Measurements from ENCODE around the gene PCTP. TPM values are rescaled to one million over a fixed set of nuclear protein-coding genes. Genes with fewer than 3 reads are reported as not detected.

Gene PCTP
- total RNA-seq, 1 donor: 6.2 TPM

DNA sequence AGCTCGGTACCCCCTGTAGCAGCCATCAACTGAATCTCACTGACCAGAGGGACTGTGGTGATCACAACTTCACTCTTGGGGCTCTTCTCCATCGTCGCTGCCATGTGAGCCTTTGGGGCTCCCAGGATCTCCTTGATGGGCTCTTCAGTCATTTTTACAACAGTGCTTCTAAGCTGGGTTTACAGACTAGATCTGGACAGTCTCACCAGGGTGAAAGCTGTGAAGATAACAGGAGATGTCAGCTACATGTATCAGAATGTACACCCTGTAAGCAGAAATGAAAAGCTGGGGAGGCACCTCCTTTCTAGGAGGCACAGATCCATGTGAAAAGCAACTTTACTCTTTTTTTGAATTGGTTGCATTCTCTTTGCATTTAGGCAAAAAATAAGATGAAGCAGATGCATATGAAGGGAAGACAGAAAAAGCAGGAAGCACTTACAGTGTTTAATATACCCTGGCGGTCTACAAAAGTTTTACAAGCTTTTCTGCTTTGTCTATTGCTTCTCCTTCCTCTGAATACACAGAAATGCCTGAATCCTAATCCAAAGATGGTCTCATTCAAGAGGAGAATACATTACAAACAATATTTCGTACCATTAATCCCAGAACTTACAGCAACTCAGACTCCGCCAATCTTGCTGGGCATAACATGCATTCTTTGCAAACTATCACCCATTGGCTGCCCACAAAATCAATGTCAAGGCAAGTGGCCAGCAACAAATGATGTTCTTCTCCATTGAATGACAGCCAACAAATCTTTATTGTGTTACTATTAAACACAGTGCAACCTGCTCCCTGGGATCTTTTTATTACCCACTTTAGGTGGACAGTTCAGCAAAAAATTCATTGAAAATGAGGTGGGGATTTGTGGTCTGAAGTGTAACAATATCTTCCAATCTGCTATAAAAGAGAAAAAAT is 29.7 kb upstream of the PCTP start:
- H3K4me3 ChIP-seq (ENCODE audit: low read length): no peak overlapping the region
- H3K27me3 ChIP-seq (ENCODE audit: insufficient read depth, low read length): peaks cover 14% of the 10 kb centered on the region
- H3K9me3 ChIP-seq (ENCODE audit: low read depth, low read length): no peaks in the 10 kb centered on the region
- no peaks in the 10 kb centered on the region for H3K4me1 ChIP-seq (ENCODE audit: insufficient read depth, low read length)

DNA sequence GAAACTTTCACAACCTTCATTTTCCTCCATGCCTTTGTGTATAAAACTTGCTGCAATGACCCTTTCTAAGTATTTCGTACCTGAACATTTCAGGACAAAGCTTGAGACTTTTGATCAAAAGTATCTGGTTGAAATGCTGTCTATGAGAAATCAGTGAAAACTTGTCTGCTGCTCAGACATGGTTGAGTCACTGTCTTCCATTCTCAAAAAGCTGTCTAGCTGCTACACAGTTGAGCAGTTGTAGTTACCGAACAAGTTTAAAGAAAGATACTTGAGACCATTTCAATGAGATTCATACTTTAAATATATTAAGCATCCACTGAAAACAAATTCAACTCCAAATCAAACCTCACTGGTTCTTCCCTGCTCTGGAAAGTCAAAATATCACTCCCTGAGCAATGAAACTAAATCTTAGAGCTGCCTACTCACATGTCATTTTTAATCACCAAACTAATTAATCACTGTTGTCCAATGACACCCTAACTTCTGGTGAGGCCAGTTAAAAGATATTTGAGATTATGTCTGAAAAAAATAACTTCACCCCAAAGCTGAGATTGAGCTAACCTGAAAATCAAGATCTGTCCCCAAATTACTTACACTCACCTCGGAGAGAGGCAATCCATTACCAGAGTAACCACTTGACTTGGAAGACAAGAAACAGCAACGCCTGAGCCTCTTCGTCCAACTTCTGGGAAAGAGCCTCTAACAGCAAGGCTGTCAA is 28.7 kb upstream of the PCTP start:
- Histone ChIP-seq H3K9me3 (ENCODE audit: low read depth, low read length) (no peaks in the 10 kb centered on the region), H3K27me3 (ENCODE audit: insufficient read depth, low read length) (peaks cover 14% of the 10 kb centered on the region), H3K4me1 (ENCODE audit: insufficient read depth, low read length) (no peaks in the 10 kb centered on the region), H3K4me3 (ENCODE audit: low read length) (no peak overlapping the region)

DNA sequence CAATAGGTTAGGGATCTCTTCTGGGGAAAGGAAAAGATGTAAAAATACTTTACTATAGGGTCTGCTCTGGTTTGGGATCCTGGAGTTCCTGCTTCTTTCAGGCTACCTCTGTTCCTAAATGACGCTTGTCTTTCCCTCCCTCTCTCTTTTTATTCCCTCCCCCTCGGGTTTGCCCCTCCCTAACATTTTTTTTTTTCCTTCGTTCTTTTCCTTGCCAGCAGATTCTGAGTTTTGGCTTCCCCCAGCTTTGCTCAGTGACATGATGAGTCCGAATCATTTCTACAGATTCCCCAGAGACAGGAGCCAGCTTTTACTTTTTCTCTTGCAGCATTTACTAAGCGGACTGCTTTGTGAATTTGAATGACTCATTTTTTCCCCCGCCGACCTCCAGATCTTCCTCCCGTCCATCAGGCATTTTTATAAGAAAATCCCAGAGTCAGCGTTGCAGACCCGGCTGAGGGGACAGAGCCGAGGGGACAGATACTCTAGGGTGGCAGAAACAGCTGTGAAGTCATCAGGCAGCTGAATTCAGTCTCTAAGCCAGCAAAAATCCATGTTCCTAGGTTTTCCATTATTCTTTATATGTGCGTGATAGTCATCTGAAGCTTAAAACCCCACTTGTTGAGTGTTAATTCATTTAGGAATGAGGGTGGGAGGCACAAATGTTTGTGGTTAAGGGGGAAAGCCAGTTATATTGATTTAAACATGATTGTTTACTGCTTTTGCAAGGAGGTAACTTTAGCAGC is 27.9 kb upstream of the PCTP start, which contains the start of gene TMEM100:
TSS of gene TMEM100 (minus strand) at position 123 of the 746 bp plus-strand sequence. CDS start 1,794 bp downstream, outside the sequence.
- Histone ChIP-seq H3K4me1 (ENCODE audit: insufficient read depth, low read length) (no peaks in the 10 kb centered on the region), H3K9me3 (ENCODE audit: low read depth, low read length) (no peaks in the 10 kb centered on the region), H3K4me3 (ENCODE audit: low read length) (no peak within 1 kb of the TSS), H3K27me3 (ENCODE audit: insufficient read depth, low read length) (peaks cover 14% of the 10 kb centered on the region)

DNA sequence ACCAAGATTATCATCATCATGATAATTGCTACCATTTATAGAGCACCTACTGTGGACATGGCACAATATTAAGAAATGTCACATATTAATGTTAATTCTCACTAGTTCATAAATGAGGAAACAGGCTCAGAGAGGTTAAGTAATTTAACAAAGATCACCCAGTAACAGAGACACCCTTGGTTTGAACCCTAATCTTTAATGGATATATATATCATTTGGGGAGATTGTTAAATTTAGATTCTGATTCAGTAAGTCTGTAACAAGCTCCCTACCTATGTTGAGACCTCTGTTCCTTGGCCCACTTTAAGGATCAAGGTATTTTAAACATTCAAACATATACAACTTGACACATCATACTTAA is 27.4 kb upstream of the PCTP start:
- no peaks in the 10 kb centered on the region for H3K9me3 ChIP-seq (ENCODE audit: low read depth, low read length)
- peaks cover 14% of the 10 kb centered on the region for H3K27me3 ChIP-seq (ENCODE audit: insufficient read depth, low read length)
- H3K4me1 ChIP-seq (ENCODE audit: insufficient read depth, low read length): no peaks in the 10 kb centered on the region
- H3K4me3 ChIP-seq (ENCODE audit: low read length): no peak overlapping the region

DNA sequence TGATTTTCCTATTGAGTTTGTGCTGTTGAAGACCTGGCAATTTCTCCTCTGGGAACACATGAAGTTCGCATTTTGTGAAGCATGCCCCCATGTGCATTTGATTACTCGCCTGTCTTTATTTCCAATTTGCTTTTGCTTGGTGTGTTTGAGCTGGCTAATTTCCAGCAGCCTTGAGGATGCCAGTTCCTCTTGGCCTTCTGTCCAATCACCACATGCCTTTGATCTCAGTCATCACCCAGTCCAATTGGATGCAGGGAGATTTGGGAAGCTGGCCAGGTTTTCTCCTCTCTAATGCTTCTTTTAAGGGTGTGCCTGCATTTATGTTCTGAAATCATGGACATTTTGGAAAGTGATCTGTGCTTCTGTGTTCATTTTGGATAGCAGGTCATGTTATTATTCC is 24.4 kb upstream of the PCTP start:
- Histone ChIP-seq H3K4me3 (ENCODE audit: low read length) (no peak overlapping the region), H3K27me3 (ENCODE audit: insufficient read depth, low read length) (peaks cover 11% of the 10 kb centered on the region), H3K4me1 (ENCODE audit: insufficient read depth, low read length) (no peaks in the 10 kb centered on the region), H3K9me3 (ENCODE audit: low read depth, low read length) (no peaks in the 10 kb centered on the region)

DNA sequence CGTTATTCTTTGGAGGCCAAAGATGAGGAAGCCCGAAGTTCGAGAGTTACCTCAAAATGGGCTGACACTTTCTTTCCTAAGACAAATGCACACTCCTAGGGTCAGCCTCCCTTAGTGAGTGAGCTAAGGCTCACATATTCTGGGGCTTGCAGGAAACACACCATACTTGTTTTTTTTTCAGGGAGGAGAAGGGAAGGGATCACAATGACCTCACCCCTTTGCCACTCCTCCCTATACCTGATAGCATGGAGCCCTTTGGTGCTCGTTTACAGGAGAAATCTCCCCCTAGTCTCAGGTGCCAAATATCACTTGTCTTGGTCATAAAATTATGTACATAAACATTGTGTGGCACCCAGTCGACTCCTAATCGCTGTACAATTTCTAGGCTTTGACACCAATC is 23.6 kb upstream of the PCTP start:
- H3K4me3 ChIP-seq (ENCODE audit: low read length): no peak overlapping the region
- H3K27me3 ChIP-seq (ENCODE audit: insufficient read depth, low read length): peaks cover 8% of the 10 kb centered on the region
- H3K4me1 ChIP-seq (ENCODE audit: insufficient read depth, low read length): no peaks in the 10 kb centered on the region
- H3K9me3 ChIP-seq (ENCODE audit: low read depth, low read length): no peaks in the 10 kb centered on the region

DNA sequence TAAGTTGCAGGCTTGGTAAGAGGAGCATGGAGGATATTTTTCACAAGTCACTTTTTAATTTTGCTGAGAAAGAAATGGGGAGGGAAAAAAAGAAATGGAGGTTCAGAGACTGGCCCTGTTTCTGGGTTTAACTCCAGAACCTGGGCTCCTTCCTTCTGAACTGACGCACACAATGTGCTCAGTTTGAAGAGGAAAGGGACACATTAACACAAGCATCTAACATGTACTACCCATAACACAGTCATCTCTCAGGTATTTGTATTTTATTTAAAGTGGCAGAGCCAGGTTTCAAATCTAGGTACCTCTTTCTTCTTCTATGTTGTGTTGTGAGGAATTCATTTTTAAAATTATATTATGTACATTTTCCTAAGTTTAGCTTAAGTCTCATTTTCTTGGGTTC is 22.9 kb upstream of the PCTP start:
- Histone ChIP-seq H3K4me3 (ENCODE audit: low read length) (no peak overlapping the region), H3K9me3 (ENCODE audit: low read depth, low read length) (no peaks in the 10 kb centered on the region), H3K4me1 (ENCODE audit: insufficient read depth, low read length) (no peaks in the 10 kb centered on the region), H3K27me3 (ENCODE audit: insufficient read depth, low read length) (peaks cover 5% of the 10 kb centered on the region)

DNA sequence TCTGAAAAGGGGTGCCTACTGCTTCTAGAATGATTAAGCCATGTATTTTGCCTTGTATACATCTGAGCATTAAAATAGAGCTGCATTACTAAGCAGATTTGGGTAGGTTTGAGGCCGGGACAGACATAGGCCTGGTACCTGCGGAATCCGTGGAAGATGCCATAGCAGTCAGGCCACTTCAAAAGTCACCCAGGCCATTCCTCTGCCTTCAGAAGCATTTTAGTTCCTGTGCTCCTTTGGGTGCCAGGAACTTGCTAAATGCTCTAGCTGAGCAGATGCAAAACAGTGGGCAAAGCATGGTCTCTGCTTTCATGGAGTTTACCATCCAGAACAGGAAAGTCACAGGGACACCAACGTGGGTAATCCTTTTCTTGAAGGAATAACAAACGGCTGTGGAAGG is 22.5 kb upstream of the PCTP start:
- Histone ChIP-seq H3K27me3 (ENCODE audit: insufficient read depth, low read length) (peaks cover 5% of the 10 kb centered on the region), H3K4me3 (ENCODE audit: low read length) (no peak overlapping the region), H3K4me1 (ENCODE audit: insufficient read depth, low read length) (no peaks in the 10 kb centered on the region), H3K9me3 (ENCODE audit: low read depth, low read length) (no peaks in the 10 kb centered on the region)

DNA sequence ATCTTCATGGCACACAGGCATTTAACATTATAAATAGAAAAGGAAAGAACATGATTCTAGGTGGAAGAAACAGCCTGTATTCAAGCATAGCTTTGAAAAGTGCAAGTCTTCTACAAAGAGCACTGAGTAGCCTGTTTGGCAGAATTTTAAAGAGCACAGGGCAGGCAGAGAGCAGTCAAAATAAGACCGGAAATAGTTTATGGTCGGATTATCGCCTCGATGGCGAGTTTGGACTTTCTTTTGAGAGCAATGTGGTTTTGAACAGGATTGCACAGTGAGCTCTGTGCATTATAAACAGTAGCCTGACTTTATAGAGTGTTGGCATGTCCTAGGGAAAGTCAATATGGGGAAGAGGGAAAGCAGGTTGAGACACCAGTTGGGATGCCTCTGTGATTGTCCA is 22.0 kb upstream of the PCTP start:
- Histone ChIP-seq H3K9me3 (ENCODE audit: low read depth, low read length) (no peaks in the 10 kb centered on the region), H3K4me1 (ENCODE audit: insufficient read depth, low read length) (no peaks in the 10 kb centered on the region), H3K4me3 (ENCODE audit: low read length) (no peak overlapping the region), H3K27me3 (ENCODE audit: insufficient read depth, low read length) (peaks cover 3% of the 10 kb centered on the region)

DNA sequence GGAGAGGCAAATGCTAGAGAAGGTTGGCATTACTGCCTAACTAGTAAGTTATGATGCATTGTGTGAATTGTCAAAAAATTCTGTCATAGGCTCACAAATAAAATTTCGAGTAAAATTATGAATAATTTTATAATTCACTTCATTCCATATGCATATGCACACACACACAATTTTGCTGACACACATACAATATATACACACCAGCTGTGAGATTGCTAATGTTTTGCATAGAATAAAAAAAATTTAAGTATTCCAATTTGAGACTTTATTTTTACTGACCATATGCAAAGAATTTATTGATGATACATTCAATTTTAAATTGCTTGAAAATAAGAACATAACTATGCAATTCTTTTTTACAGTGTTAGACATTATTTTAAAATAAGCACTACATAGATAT is 21.4 kb upstream of the PCTP start:
- Histone ChIP-seq H3K27me3 (ENCODE audit: insufficient read depth, low read length) (no peaks in the 10 kb centered on the region), H3K4me1 (ENCODE audit: insufficient read depth, low read length) (no peaks in the 10 kb centered on the region), H3K4me3 (ENCODE audit: low read length) (no peak overlapping the region), H3K9me3 (ENCODE audit: low read depth, low read length) (no peaks in the 10 kb centered on the region)

DNA sequence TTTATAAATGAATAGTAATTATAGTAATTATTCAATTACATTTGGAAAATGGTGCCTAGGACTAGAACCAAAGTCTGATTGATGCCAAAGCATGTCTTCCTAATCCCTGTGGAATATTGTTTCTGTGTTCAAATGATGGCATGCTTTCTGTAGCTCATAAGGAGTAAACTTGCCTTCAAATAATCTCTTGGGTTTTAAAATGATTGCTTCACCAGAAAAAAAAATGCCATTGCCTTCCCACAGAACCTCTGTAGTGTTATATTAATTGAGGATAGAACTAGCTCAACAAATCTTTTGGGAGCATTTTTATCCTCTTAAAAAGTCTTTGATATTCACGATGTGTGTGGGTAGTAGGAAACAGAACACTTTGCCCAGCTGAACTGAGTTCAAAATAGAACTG is 20.5 kb upstream of the PCTP start:
- Histone ChIP-seq H3K4me3 (ENCODE audit: low read length) (no peak overlapping the region), H3K4me1 (ENCODE audit: insufficient read depth, low read length) (no peaks in the 10 kb centered on the region), H3K9me3 (ENCODE audit: low read depth, low read length) (no peaks in the 10 kb centered on the region), H3K27me3 (ENCODE audit: insufficient read depth, low read length) (no peaks in the 10 kb centered on the region)

DNA sequence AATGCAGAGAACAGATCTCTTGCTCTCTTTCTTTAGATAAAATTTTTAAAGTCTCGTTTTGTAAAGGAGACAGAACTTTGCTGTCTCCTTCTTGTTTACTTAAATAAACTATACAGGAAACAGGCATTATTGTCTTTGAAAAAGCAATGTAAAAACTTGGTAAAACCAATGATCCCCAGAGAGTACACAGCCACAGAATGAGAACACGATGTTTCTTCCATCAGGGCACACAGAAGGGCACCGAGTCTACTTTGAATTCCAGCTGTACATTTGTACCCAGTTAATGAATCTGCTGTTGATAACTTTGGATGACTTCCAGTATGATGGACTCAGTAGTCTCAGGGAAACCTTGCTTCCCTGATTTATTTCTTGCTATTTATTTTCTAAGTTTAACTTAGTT is 20.0 kb upstream of the PCTP start:
- no peaks in the 10 kb centered on the region for H3K9me3 ChIP-seq (ENCODE audit: low read depth, low read length)

DNA sequence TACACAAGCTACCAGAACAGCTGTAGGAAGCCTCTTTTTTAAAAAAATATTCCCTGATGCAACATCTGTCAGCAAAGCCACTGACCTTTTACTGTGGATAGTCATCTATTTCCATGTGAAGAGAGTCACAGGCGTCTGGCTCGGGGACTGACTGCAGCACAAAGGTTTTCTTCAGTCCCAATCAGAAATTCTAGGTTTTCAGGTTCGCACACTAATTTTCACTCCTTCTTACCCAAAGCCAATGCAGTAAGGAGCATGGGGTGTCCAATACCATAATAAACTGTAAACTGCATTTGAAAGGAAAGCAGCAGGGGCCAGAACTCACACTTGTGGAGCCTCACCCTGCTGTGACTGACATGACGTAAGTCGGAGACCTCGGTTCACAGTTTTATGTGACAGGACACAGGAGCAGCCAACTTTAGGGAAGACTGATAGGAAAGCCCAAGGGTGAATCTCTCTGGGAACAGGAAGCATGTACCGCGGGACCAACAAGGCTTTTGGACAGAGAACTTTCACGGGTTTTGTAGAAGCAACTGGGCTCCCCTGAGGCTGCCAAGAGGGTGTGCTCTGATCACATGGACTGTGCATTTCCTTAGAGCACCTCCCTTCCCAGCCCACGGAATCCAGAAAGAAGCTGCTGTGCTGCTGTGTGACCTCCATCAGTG is 19.1 kb upstream of the PCTP start:
- Histone ChIP-seq H3K4me1 (ENCODE audit: insufficient read depth, low read length) (no peaks in the 10 kb centered on the region), H3K27me3 (ENCODE audit: insufficient read depth, low read length) (no peaks in the 10 kb centered on the region)

More for the DNA sequence above, 20.0 kb upstream of the PCTP start:
- Histone ChIP-seq H3K4me1 (ENCODE audit: insufficient read depth, low read length) (no peaks in the 10 kb centered on the region), H3K4me3 (ENCODE audit: low read length) (no peak overlapping the region), H3K27me3 (ENCODE audit: insufficient read depth, low read length) (no peaks in the 10 kb centered on the region)

DNA sequence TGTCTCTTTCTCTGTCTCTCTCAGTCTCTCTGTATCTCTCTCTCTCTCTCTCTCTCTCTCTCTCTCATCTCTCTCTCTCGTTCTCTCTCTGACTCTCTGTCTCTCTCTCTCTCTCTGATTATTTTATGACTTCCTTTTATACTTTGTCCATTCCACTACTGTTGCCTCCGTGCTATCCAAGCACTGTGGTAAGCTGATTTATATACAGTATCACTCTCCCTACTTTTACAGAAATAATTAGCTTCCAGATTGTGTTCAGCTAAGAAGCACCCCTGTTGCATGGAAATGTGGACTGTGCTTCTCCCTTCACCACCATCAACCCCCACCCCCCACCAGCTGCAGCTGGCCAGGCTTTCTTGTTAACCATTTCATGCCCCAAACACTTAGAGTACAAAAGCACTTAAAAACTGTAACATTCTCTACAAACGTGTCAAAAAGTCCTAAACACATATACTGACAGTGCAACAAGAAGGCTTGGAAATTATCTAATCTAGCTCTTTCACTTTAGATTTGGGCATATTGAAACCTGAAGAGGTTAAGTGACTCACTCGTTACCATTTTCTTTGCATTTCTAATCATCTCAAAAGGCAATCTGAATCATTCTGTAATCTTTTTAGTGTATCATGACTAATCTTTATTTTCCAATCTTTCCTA is 16.6 kb upstream of the PCTP start:
- Histone ChIP-seq H3K4me3 (ENCODE audit: low read length) (no peak overlapping the region), H3K27me3 (ENCODE audit: insufficient read depth, low read length) (no peaks in the 10 kb centered on the region), H3K9me3 (ENCODE audit: low read depth, low read length) (no peaks in the 10 kb centered on the region), H3K4me1 (ENCODE audit: insufficient read depth, low read length) (peaks cover 3% of the 10 kb centered on the region)

More for the DNA sequence above, 19.1 kb upstream of the PCTP start:
- Histone ChIP-seq H3K9me3 (ENCODE audit: low read depth, low read length) (no peaks in the 10 kb centered on the region), H3K4me3 (ENCODE audit: low read length) (no peak overlapping the region)

All from mononuclear cell (primary cell).